GM12878 (cell line): ENCODE measurements around the gene CD40LG. TPM values are rescaled to one million over a fixed set of nuclear protein-coding genes. Genes with fewer than 3 reads are reported as not detected.

Experiments
- ATAC-seq: fragments of 200-7000 bp; cut with Tn5 transposase; 3 replicates; pipeline ENCODE4 v1.9.1; 2020; ENCODE audit warnings: mild to moderate bottlenecking, moderate library complexity
- BruUV-seq: library from RNA; stranded (reverse); fragments of 400-500 nt; replicated peaks from 2 replicates; lab custom pipeline; 2021; lab: Mats Ljungman, UMichigan
- CTCF ChIA-PET: fragments of 300-600 bp; sonication (Branson Sonifier 250); formaldehyde crosslinking; extraction: SDS; loops from one replicate; lab custom pipeline; 2021; ENCODE audit warnings: inconsistent platforms; lab: Yijun Ruan, JAX
- POLR2A ChIA-PET: fragments of 350-600 bp; formaldehyde crosslinking; extraction: SDS; loops from one replicate; lab custom pipeline; 2021; ENCODE audit warnings: inconsistent platforms; lab: Charles Lee
- RAD21 ChIA-PET: fragments of 300-600 bp; sonication (Branson Sonifier 250); formaldehyde crosslinking; loops from one replicate; lab custom pipeline; 2023; ENCODE audit warnings: antibody characterized with exemption; ENCODE audit not compliant: unreplicated experiment; lab: Charles Lee
- SMC1A ChIA-PET: fragments of 300-600 bp; sonication (Branson Sonifier 250); formaldehyde crosslinking; loops from one replicate; lab custom pipeline; 2023; ENCODE audit not compliant: unreplicated experiment, uncharacterized antibody; lab: Charles Lee
- DNase-seq: peaks from one replicate; pipeline ENCODE4 v3.0.0-alpha.2; 2011; ENCODE audit warnings: low read depth, low spot score
- FAIRE-seq: peaks from 3 replicates; lab custom pipeline; 2011; peaks lifted over from hg19 to GRCh38; lab: Jason Lieb, UNC
- H2AFZ ChIP-seq: 2 replicates; pipeline ENCODE4 v1.6.0; 2011; ENCODE audit warnings: low read depth, low read length, control low read depth; ENCODE audit not compliant: control insufficient read depth
- H3K27ac ChIP-seq: 2 replicates; pipeline ENCODE4 v1.5.1; 2011; ENCODE audit warnings: control low read depth; ENCODE audit not compliant: control insufficient read depth, insufficient read depth
- H3K27me3 ChIP-seq, 2 experiments: replicated peaks in 1 of 2; 2 replicates each; pipeline versions ENCODE4 v1.6.0 to v1.6.1; 2011; ENCODE audit warnings: low read length in 1 of 2; ENCODE audit not compliant: control insufficient read depth in 2 of 2, insufficient read depth in 2 of 2
- H3K36me3 ChIP-seq, 2 experiments: 2 replicates each; pipeline ENCODE4 v1.5.1; 2011; ENCODE audit warnings: low read length in 1 of 2; ENCODE audit not compliant: control insufficient read depth in 2 of 2, insufficient read depth in 2 of 2
- H3K4me1 ChIP-seq: 2 replicates; pipeline ENCODE4 v1.6.1; 2011; ENCODE audit warnings: mild to moderate bottlenecking, low read length, moderate library complexity, mixed read lengths; ENCODE audit not compliant: control insufficient read depth, insufficient read depth
- H3K4me2 ChIP-seq: 2 replicates; pipeline ENCODE4 v1.6.0; 2011; ENCODE audit warnings: control low read depth; ENCODE audit not compliant: control insufficient read depth, insufficient read depth
- H3K4me3 ChIP-seq: fragments of 200-600 bp; sonication (generic); 2 replicates; pipeline ENCODE4 v1.5.1; 2016
- H3K79me2 ChIP-seq: 2 replicates; pipeline ENCODE4 v1.6.0; 2011; ENCODE audit warnings: low read length; ENCODE audit not compliant: control insufficient read depth, insufficient read depth
- H3K9ac ChIP-seq: 2 replicates; pipeline ENCODE4 v1.8.0; 2011; ENCODE audit warnings: low read length, control low read depth, mixed read lengths; ENCODE audit not compliant: control insufficient read depth, insufficient read depth
- H3K9me3 ChIP-seq: replicated peaks from 3 replicates; pipeline ENCODE4 v1.5.1; 2011; ENCODE audit warnings: mild to moderate bottlenecking, low read length; ENCODE audit not compliant: control insufficient read depth, insufficient read depth
- H4K20me1 ChIP-seq: 2 replicates; pipeline ENCODE4 v1.6.0; 2011; ENCODE audit not compliant: control insufficient read depth, insufficient read depth
- ATF3 ChIP-seq: IDR thresholded peaks from 2 replicates; pipeline ENCODE4 v1.6.1; 2011; ENCODE audit warnings: low read depth, mild to moderate bottlenecking, low read length, moderate library complexity, borderline replicate concordance; ENCODE audit errors: extremely low read depth
- BHLHE40 ChIP-seq, 2 experiments: fragments of 450-650 bp in 1 of 2; IDR thresholded peaks; 2 replicates each; pipeline ENCODE4 v1.6.1; 2011 to 2017; ENCODE audit warnings: low read depth in 2 of 2, borderline replicate concordance in 1 of 2, improper control_type of control experiment in 1 of 2, low read length in 1 of 2, mild to moderate bottlenecking in 1 of 2
- MEF2B ChIP-seq: fragments of 450-650 bp; IDR thresholded peaks from 2 replicates; pipeline ENCODE4 v1.6.1; 2018; ENCODE audit warnings: mild to moderate bottlenecking, moderate library complexity; ENCODE audit not compliant: partially characterized antibody, poor library complexity, severe bottlenecking
- MTA2 ChIP-seq: fragments of 450-650 bp; IDR thresholded peaks from 2 replicates; pipeline ENCODE4 v1.6.1; 2016; ENCODE audit warnings: low read depth, mild to moderate bottlenecking, moderate library complexity
- RUNX3 ChIP-seq: IDR thresholded peaks from 2 replicates; pipeline ENCODE4 v1.6.1; 2012; ENCODE audit warnings: low read length, inconsistent platforms
- SMC3 ChIP-seq: IDR thresholded peaks from 2 replicates; pipeline ENCODE4 v1.6.1; 2011; ENCODE audit warnings: low read length, improper control_type of control experiment, borderline replicate concordance
- WRNIP1 ChIP-seq: IDR thresholded peaks from 2 replicates; pipeline ENCODE4 v1.6.1; 2011; ENCODE audit warnings: low read depth, low read length, improper control_type of control experiment, borderline replicate concordance
- YBX1 ChIP-seq: fragments of 450-650 bp; IDR thresholded peaks from 2 replicates; pipeline ENCODE4 v1.6.1; 2016; ENCODE audit warnings: antibody characterized with exemption
- WGBS: methylation state at CpG from one replicate; pipeline ENCODE4 v1.1.6; 2016; ENCODE audit warnings: low lambda C conversion rate; ENCODE audit not compliant: insufficient replicate concordance, insufficient coverage; ENCODE audit errors: missing lambda C conversion rate; 5-methylcytosine and 5-hydroxymethylcytosine counted together
- in situ Hi-C: fragments of 300-500 bp; cut with MboI; formaldehyde crosslinking; loops from 9 replicates; pipeline ENCODE4 v1.14.3; 2018; ENCODE audit warnings: mixed read lengths
- intact Hi-C: fragments of 100-400 bp; cut with micrococcal nuclease; formaldehyde crosslinking; loops from one replicate; pipeline ENCODE4 v1.14.2; 2022; ENCODE audit not compliant: unreplicated experiment
- polyA plus RNA-seq, 11 experiments: library from polyadenylated mRNA; depleted of rRNA in 4 of 11; unstranded in 6 of 11; stranded (reverse) in 5 of 11; fragments of >200 nt; fragmentation: Nextera tagmentation in 4 of 11; fragmentation: Illumina TruSeq in 1 of 11; extraction: Ambion mirVana in 4 of 11; extraction: Trizol in 1 of 11; gene quantifications; 1 replicate in 1 of 11; 2 replicates in 10 of 11; pipeline versions ENCODE4 v1.2.1 to v1.2.3, GENCODE V29; 2011 to 2016; ENCODE audit warnings: inconsistent platforms in 2 of 11, missing spikeins in 2 of 11, low read depth in 1 of 11
- total RNA-seq, 4 experiments: library from RNA; depleted of rRNA in 3 of 4; stranded (reverse); fragments of >200 nt in 3 of 4; fragmentation: Illumina TruSeq in 1 of 4; extraction: Trizol in 1 of 4; gene quantifications; 2 replicates each; pipeline versions ENCODE4 v1.2.1 to v1.2.3, GENCODE V29; 2013 to 2021

Gene CD40LG
- total and polyA plus RNA-seq, 10 of the 15 experiments (the other 5 are each of a cell fraction or from before 2014, with no cell fraction given): 0.04 to 0.21 (median 0.11) TPM; not detected in 6

- Histone ChIP-seq H3K9me3 (no peaks in the 10 kb centered on the region), H3K4me3 (no peak overlapping the region), H2AFZ (no peak overlapping the region), H3K36me3 (no peaks in the 10 kb centered on the region), H3K4me2 (no peak overlapping the region), H3K4me1 (peaks cover 5% of the 10 kb centered on the region; the same call in 1 of the 2 replicates), H3K27ac (no peak overlapping the region), H3K27me3 (no peaks in the 10 kb centered on the region), H4K20me1 (no peaks in the 10 kb centered on the region), H3K79me2 (no peaks in the 10 kb centered on the region), H3K9ac (no peak overlapping the region)
- RAD21 ChIA-PET: no interaction called here
- CTCF ChIA-PET: interaction anchor here (0.7 kb wide), 1 partner anchor 39 kb away, joined by 3 read pairs; no protein-coding TSS in a partner anchor
- intact Hi-C loops: no loop called here
- ATAC-seq: no peak
- no TSS peak for BruUV-seq
- TF ChIP-seq WRNIP1 (no peak), MTA2 (no peak), ATF3 (no peak), SMC3 (no peak), YBX1 (no peak), RUNX3 (no peak), MEF2B (no peak), BHLHE40 (IDR thresholded peaks at IDR 0.05; ENCODE audit: borderline replicate concordance in 1 of 2, low read depth in 2 of 2, low read length in 1 of 2) (peak in 1 of 2 experiments; percentile 41; a peak in 1 of 4 replicates)
- POLR2A ChIA-PET: interaction anchor here (0.9 kb wide), 1 partner anchor 20 kb away, joined by 4 read pairs; no protein-coding TSS in a partner anchor
- in situ Hi-C loops: no loop called here
- SMC1A ChIA-PET: interaction anchor here (1.2 kb wide), 1 partner anchor 19 kb away, joined by 4 read pairs; no protein-coding TSS in a partner anchor
- WGBS: 21% methylated on average over 5 of the region's 5 CpGs
- DNase-seq: no peak
- no peak for FAIRE-seq
These were observed 1.2 kb upstream of the CD40LG start for GRCh38 chrX:136646602-136647239.
